ENCODE results near the gene ILF2.
A peak's percentile ranks its signal among the peaks of the same experiment; 100 is the strongest.
"Not testable (repeated sequence)": the region's sequence is repeated elsewhere in the genome, so short reads cannot be mapped to it uniquely, and the experiment has no call there.

Gene ILF2

DNA sequence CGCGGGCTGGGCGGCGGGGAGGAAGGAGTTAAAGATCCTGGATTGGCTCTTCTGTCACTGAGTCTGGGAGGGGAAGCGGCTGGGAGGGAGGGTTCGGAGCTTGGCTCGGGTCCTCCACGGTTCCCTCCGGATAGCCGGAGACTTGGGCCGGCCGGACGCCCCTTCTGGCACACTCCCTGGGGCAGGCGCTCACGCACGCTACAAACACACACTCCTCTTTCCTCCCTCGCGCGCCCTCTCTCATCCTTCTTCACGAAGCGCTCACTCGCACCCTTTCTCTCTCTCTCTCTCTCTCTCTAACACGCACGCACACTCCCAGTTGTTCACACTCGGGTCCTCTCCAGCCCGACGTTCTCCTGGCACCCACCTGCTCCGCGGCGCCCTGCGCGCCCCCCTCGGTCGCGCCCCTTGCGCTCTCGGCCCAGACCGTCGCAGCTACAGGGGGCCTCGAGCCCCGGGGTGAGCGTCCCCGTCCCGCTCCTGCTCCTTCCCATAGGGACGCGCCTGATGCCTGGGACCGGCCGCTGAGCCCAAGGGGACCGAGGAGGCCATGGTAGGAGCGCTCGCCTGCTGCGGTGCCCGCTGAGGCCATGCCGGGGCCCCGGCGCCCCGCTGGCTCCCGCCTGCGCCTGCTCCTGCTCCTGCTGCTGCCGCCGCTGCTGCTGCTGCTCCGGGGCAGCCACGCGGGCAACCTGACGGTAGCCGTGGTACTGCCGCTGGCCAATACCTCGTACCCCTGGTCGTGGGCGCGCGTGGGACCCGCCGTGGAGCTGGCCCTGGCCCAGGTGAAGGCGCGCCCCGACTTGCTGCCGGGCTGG is 7.9 kb upstream of the ILF2 start, which contains the start of gene NPR1:
Gene NPR1 (plus strand): TSS at position 170 of the 818 bp plus-strand sequence. CDS start 421 bp downstream, at position 591.
- no peak for DNase-seq

DNA sequence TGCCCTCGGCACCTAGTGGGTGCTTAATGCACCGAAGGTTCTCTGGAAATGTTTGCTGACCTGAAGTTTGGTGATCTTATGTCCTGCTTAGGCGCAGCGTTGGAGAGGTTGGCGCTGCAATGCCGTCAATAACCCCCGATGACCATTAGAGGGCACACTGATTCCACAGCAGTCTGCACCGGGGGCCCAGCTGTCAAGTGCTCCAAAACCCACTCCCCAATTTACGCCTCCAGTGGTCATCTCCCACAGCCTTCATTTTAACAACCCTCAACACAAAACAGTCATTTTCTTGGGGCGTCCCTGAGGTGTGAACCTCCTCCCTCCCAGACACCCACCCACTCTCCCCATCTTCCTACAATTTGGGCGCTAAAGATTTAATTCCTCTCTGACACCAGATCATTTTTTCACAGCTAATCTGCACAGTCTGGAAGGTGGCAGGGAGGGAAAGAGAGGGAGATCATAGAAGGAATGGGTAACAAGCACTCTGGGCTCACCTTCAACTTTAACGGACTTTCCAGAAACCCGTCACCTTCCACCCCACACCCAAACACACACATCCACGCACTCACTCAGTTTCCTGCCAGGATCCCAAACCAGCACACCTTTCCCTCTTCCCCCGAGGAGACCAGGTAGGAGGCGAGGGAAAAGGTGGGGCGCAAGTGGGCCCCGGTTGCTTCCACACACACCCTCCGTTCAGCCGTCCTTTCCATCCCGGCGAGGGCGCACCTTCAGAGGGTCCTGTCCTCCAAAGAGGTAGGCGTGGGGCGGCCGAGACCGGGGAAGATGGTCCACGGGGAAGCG is 7.1 kb upstream of the ILF2 start:
- DNase-seq = peak; percentile 55

DNA sequence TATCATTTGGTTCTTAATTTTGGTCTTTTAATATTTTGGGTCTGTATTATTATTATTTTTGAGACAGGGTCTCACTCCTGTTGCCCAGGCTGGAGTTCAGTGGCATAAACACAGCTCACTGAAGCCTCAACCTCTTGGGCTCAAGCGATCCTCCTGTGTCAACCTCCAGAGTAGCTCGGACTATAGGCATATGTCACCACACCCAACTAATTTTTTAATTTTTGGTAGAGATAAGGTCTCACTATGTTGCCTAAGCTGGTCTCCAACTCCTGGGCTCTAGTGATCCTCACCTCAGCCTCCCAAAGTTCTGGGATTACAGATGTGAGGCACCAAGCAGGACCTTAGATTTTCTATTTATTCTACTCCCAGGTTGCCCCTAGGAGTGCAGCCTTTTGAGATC is 2.7 kb upstream of the ILF2 start:
- DNase-seq = no peak

GRCh38 chr1:153671628-153672353 is 998 bp upstream of the ILF2 start:
- DNase-seq = peak; percentile 67

GRCh38 chr1:153670257-153670858 is 435 bp downstream of the ILF2 start:
- DNase-seq = no peak

- DNase-seq = no peak
These were observed 1.2 kb downstream of the ILF2 start for GRCh38 chr1:153669606-153670005.

GRCh38 chr1:153668672-153669071 is 2.1 kb downstream of the ILF2 start:
- DNase-seq = not testable (repeated sequence)

- no peak for DNase-seq
These were observed 3.4 kb downstream of the ILF2 start for GRCh38 chr1:153667439-153667838.

- no peak for DNase-seq
These were observed 7.6 kb downstream of the ILF2 start for GRCh38 chr1:153663211-153663610.

GRCh38 chr1:153662269-153662668 is 8.5 kb downstream of the ILF2 start:
- no peak for DNase-seq

DNA sequence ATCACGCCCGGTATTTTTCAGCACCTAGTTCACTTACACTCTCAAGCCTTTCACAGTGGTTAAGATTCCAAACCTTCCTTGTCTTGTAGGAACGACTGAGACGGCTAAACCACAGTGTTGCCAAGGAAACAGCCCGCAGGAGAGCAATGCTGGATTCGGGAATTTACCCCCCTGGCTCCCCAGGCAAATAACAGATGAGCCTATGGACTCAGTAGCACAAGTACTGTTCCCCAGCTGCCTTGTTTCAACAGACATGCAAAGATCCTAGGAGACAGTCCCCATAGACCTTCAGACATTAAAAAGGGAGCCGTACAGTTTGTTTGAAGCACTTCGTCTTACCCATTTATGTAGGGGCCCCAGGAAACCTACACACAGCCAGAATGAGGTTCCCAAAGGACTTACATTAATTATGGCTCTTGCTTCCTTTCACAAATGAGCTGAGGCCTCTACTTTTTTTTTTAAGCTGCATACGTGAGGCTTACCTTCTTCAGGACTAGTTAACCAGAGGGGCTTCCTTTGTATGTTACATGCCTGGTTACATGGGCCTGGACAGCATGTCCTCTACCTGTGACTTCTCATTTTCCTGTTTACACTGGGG is 9.6 kb downstream of the ILF2 start:
- DNase-seq = no peak

DNA sequence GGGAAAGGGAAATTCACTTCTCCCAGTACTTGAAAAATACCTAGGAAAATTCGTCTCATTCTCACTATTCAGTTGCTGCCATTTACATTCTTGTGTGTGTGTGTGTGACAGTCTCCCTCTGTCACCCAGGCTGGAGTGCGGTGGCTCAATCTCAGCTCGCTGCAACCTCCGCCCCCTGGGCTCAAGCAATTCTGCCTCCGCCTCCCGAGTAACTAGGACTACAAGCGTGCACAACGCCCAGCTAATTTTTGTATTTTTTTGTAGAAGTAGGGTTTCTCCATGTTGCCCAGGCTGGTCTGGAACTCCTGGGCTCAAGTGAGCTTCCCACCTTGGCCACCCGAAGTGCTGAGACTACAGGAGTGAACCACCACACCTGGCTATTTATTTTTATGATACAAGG is 11.1 kb downstream of the ILF2 start:
- no peak for DNase-seq

GRCh38 chr1:153659175-153659534 is 11.6 kb downstream of the ILF2 start:
- DNase-seq = no peak

DNA sequence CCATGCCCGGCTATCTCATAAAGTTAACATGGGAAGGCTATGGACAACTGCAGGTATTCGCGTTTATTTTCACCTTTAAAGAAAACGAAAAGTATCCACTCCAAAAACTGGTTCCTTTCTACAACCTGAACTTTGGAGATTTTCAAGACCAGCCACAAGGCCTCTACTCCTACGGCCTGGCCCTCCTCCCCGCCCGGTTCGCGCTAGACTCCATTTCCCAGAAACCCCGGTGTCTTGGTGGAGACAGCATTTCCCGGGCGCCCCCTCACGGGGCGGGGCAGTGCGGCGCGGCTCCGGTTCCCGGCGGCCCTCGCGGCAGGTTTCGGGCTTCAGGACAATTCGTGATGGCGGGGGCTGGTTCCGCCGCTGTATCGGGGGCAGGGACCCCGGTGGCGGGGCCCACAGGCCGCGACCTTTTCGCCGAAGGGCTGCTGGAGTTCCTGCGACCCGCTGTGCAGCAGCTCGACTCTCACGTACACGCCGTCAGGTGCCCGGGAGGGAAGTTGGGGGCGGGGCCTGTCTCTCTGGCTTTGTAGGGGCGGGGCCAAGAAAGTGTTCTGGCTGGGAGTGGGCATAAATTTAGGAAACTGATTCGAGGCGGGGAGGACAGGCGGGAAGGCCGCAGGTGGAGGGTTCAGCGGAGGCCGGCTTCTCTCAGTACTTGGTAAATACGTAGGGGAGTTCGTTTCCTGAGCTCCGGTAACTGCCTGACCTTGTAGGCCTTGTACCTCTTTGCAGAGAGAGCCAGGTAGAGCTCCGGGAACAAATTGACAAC is 12.2 kb downstream of the ILF2 start, which contains the start of gene SNAPIN:
Gene SNAPIN (plus strand): TSS at position 304 of the 775 bp plus-strand sequence. CDS start 41 bp downstream, at position 345.
- peak; percentile 92 for DNase-seq

DNA sequence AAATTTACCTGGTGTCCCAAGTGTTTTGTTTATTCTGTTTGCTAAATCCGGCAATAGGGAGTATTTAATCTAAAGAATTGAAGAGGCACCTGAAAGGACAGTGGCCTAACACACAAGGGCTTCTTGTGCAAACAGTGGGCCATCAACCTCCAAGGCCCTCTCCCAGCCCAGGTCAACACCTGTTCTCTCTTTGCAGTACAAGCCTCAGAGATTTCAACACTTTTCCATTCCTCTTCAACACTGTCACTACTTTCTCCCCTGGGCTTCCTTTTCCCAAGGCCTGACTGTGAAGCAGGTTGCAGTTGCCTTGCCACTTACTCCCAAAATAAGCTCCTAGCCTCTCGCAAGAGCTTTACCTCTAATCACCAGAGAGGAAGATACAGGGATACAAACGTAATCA is 15.5 kb downstream of the ILF2 start:
- no peak for DNase-seq

DNA sequence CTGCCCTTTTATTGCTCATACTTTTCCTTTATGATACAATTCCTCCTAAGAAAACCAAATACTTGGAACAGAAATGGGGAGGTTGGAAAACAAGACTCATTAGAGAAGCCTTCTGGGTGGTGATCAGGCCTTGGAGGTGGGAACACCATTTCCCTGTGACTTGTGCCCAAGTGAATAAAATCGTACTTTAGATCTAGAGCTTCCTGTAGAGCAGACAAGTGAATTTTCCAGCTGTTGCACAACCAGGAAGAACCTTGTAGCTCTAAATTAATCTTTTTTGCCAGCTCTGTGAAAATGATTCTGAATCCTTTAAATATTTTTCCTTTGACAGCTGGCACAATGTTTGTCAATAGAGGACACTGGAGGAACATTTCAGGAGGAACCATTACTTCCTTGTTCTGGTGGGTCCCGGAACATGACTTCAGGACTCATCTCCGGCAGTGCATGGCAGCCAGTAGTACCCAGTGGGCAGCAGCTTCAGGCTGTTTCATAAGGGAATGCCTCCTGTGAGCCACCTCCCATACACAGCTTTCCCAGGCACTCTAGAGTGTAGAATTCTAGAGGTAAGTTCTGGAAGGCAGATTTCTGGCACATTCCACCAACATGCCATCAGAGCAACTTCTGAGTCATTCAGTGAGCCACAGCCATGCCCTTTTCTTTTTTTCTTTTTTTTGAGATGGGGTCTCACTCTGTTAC is 17.8 kb downstream of the ILF2 start:
- DNase-seq = no peak

DNA sequence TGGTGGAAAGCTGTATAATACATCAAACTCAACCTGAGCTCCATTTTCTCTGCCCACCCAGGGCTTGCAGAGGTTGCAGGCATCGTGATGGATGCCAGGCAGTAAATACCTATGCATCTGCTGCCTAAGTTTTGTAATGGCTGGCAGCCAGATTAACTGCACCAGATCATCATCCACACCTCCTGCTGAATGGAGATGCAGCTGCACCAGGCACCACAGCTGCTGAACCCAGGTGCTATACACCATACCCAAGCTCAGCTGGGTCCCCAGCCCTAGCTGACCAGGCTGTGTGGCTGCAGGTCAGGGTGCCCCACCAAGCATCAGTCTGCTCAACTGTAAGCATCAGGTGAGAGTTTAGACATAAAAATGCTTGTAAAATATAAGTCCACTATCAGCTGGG is 19.0 kb downstream of the ILF2 start:
- DNase-seq = no peak

DNA sequence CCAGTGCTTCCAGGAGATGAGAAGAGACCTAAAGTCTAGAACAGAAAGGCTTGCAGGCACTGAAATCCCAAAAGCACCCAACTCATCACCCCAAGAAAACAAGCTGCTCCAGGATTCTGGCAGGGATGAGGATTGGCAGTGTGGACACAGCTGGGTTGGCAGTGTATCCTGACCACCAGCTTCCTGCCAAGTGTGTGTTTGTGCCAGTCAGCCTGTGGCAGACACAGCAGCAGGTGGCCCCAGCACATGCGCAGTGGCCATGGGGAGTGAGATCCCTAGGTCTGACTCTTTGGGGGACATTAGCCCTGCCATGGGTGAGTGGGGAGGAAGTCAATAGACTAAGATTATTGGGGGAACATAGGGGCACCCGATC is 20.9 kb downstream of the ILF2 start:
- no peak for DNase-seq

GRCh38 chr1:153649137-153649862 is 21.5 kb downstream of the ILF2 start:
- DNase-seq = no peak

DNA sequence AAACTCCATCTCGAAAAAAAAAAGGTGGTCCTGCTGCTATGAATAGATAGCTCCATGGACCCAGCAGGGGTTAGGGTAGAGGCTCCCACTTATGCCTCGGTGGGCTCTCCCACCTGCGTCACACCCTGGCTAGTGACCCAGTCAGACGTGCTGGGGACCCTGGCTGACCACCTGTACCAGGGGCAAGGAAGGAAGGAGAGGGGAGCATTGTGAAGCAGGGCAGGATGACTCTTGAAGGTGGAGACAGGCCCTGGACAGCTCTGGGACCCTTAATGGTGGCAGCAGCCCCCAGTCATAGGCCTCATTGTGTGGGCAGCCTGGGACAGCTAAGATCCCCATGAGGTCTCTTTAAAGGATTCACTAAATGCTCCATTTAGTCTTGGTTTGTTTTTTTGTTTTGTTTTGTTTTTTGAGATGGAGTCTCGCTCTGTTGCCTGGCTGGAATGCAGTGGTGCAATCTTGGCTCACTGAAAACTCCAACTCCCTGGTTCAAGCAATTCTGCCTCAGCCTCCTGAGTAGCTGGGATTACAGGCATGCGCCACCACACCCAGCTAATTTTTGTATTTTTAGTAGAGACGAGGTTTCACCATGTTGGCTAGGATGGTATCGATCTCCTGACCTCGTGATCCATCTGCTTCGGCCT is 22.7 kb downstream of the ILF2 start:
- DNase-seq = no peak
